ENCODE data around the gene ABCC1.
"Not testable (repeated sequence)": the region's sequence is repeated elsewhere in the genome, so short reads cannot be mapped to it uniquely, and the experiment has no call there.

Gene ABCC1

GRCh38 chr16:15967655-15968315, 18.4 kb downstream of the ABCC1 start:
- no peak for DNase-seq (ENCODE audit: low read depth)

GRCh38 chr16:15970202-15970601, 20.8 kb downstream of the ABCC1 start:
- peak; percentile 53 for DNase-seq (ENCODE audit: low read depth)

- no peak for DNase-seq (ENCODE audit: low read depth)
These were observed 21.5 kb downstream of the ABCC1 start for GRCh38 chr16:15970743-15971439.

GRCh38 chr16:15971440-15971815, 22.0 kb downstream of the ABCC1 start:
- DNase-seq (ENCODE audit: low read depth), result no peak

- peak; percentile 57 for DNase-seq (ENCODE audit: low read depth)
These were observed 22.8 kb downstream of the ABCC1 start for GRCh38 chr16:15972046-15972868.

- DNase-seq (ENCODE audit: low read depth), result peak; percentile 50
These were observed 24.0 kb downstream of the ABCC1 start for GRCh38 chr16:15973421-15973820.

- no peak for DNase-seq (ENCODE audit: low read depth)
These were observed 24.6 kb downstream of the ABCC1 start for GRCh38 chr16:15974057-15974456.

GRCh38 chr16:15975172-15975571, 25.8 kb downstream of the ABCC1 start:
- DNase-seq (ENCODE audit: low read depth), result no peak

- no peak for DNase-seq (ENCODE audit: low read depth)
These were observed 26.9 kb downstream of the ABCC1 start for GRCh38 chr16:15976225-15976812.

- DNase-seq (ENCODE audit: low read depth), result no peak
These were observed 27.7 kb downstream of the ABCC1 start for GRCh38 chr16:15976929-15977637.

- no peak for DNase-seq (ENCODE audit: low read depth)
These were observed 30.4 kb downstream of the ABCC1 start for GRCh38 chr16:15979801-15980200.

GRCh38 chr16:15980329-15980728, 30.9 kb downstream of the ABCC1 start:
- no peak for DNase-seq (ENCODE audit: low read depth)

GRCh38 chr16:15981382-15981781, 32.0 kb downstream of the ABCC1 start:
- DNase-seq (ENCODE audit: low read depth), result no peak

GRCh38 chr16:15982194-15982915, 32.9 kb downstream of the ABCC1 start:
- not testable (repeated sequence) for DNase-seq (ENCODE audit: low read depth)

- DNase-seq (ENCODE audit: low read depth), result no peak
These were observed 34.5 kb downstream of the ABCC1 start for GRCh38 chr16:15983898-15984297.

GRCh38 chr16:15985144-15985543, 35.7 kb downstream of the ABCC1 start:
- DNase-seq (ENCODE audit: low read depth), result no peak

GRCh38 chr16:15986261-15986660, 36.8 kb downstream of the ABCC1 start:
- DNase-seq (ENCODE audit: low read depth), result no peak

- DNase-seq (ENCODE audit: low read depth), result no peak
These were observed 39.0 kb downstream of the ABCC1 start for GRCh38 chr16:15988268-15989013.

- no peak for DNase-seq (ENCODE audit: low read depth)
These were observed 41.5 kb downstream of the ABCC1 start for GRCh38 chr16:15990902-15991301.

- no peak for DNase-seq (ENCODE audit: low read depth)
These were observed 43.7 kb downstream of the ABCC1 start for GRCh38 chr16:15993128-15993527.
